HG03432 (cell line): ENCODE data around the gene HPD.
"Not testable (repeated sequence)": the region's sequence is repeated elsewhere in the genome, so short reads cannot be mapped to it uniquely, and the experiment has no call there.

Experiments used
- ATAC-seq: cut with Tn5 transposase; IDR thresholded peaks from one replicate; pipeline ENCODE4 v1.9.1; 2021; ENCODE audit warnings: mild to moderate bottlenecking, moderate library complexity; ENCODE audit not compliant: unreplicated experiment

The HPD gene

DNA sequence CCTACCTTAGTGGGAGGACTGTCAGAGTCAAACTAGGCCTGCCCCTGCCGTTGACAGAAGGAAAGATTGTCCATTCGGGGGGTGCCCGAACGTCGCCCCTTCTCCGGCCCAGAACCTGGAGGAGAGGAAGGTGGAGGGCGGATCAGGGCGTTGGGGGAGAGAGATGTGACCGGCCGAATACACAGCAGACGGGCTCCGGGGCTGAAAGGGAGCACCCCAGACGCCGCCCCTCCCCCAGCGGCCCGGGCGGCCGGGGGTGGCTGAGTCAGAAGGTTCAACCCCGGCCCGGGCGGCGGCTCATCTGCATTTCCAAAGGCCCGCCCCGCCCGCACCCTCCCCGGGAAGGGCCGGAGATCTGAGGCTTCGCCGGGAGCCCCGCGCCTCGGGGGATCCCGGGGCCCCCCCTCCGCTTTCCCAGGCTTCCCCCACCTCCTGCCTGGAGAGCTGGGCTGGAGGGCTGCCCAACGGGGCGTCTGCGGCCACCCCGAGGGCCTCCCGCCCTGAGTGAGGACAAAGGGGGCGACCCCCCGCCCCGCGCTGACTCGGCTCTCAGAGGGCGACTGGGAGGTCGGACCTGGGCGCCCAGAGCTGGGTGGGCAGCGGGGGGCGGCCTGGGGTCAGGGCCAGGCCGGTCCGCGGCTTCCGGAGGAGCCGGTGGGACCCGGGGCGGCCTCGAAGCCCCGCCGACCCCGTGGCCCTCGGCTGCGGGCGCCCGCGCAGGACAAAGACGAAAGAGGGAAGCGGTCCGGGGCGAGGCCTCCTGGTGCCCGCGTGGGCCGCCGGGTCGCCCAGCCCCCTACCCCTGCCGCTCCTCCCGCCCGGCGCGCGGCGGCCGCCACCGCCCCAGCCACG is 58.6 kb downstream of the HPD start:
- ATAC-seq, result peak; percentile 29

DNA sequence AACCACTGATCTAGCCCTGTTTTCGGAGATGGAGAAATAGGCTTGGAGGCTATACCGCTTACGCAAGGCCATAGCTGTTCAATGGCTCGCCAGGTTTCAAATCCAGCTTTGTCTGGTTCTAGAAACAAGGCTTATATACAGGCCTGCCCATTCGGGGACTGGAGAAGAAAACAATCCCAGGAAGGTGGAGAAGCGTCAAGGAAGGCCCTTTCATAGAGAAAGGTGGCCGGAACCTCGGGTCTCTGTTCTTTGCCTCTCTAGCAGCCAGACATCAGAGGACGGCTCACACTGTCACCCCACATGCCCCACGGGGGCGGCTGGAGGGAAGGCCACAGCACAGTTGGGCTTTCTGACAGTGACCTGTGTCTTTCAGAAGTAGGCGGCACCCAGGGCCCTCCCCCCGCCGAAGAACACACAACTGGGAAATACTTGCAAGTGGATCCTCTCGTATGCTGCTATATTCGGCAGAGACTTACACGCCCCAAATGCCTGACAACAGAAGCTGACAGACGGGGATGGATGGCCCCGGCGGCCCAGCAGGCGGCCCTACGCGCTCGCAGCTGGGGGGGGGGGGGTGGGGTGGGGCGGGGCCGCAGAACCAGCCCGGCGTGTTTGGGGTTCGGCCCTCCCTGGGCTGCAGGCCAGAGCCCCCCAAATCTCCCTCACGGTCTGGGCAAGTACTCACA is 59.4 kb downstream of the HPD start:
- ATAC-seq, result no peak

DNA sequence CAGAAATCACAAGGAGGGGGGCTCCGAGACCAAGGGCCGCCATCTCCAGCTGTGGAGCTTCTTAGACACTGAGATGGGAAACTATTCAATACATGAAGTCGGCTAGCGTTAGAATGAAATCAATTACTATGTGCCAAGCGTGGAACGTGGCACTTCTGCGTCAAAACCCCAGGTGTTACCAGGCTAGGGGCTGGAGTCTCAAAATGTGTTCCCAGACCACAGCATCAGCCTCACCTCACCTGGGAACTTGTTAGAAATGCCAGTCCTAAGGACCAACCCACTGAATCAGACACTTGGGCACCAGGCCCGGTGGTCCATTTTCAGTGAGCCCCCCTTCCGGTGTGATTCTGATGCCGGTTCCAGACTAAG is 59.9 kb downstream of the HPD start:
- no peak for ATAC-seq

DNA sequence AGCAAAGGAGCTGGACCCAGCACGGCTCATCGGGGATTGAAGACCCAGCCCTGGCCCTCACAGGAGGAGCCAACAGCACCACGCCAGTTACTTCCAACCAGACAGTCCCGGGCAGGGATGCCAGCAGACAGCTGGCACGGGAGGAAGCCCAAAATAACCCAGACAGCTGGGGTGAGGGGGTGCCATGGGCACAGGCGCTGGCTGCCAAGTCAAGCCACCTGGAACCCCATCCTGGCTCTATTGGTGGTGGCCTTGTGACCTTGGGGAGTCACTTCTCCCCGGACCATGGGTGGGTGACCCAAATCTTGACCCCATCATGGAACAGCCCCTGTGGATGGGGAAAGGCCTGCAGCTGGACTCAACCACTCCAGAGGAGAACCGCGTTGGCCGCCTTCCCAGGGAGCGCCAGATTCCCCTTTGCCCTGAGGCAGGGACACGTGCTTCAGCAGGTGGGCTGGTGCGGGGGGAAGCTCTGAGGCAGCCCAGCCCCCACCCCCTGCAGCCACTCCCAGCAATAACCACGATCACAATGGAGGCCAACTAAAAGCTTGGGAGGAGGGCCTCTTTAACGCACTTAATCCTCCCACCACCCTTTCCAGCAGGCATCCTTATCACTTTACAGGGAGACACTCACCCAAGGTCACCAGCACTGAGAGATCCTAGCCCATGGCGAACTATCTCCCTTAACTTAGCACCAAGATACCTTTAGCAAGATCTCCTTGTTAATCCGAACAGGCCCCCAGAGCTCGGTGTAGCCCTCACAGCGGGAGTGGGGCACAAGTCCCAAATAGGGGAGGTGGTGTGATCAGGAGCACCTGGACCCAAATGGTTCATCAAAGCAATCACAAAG is 60.5 kb downstream of the HPD start:
- no peak for ATAC-seq

DNA sequence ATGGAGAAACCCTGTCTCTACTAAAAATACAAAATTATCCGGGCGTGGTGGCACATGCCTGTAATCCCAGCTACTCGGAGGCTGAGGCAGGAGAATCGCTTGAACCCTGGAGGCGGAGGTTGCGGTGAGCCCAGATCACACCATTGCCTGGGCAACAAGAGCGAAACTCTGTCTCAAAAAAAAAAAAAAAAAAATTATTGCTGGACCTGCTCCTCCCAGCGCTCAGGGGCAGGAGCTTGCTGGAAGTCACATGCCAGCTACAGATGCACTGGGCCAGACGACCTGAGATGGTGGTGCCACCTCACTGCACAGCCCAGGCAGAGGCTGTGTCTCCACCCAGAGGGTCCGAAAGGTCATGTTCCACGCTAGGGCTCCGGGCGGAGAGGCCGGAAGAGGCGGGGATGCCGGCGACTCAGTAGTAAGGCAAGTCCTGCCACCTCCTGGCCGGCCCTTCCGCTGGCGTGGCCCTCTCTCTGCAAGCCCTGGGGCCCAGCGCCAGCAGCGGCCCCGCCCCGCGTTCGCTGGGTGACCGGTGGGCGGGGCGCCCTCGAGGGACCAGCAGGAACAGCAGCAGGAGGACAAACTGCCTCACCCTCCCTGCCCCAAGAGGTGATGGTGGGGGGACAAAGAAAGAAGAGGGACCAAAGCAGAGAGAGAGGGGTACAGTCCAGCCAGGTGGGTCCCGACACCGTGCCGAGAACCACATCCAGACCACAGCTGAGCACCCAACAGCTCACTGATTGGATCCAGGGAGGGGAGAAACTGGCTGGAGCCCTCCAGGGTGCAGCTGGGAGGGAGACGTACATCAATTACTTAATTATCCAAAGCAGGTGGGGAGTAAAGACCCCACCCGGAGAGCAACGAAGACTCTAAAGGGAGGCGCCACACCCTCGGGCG is 61.6 kb downstream of the HPD start:
- ATAC-seq, result no peak

DNA sequence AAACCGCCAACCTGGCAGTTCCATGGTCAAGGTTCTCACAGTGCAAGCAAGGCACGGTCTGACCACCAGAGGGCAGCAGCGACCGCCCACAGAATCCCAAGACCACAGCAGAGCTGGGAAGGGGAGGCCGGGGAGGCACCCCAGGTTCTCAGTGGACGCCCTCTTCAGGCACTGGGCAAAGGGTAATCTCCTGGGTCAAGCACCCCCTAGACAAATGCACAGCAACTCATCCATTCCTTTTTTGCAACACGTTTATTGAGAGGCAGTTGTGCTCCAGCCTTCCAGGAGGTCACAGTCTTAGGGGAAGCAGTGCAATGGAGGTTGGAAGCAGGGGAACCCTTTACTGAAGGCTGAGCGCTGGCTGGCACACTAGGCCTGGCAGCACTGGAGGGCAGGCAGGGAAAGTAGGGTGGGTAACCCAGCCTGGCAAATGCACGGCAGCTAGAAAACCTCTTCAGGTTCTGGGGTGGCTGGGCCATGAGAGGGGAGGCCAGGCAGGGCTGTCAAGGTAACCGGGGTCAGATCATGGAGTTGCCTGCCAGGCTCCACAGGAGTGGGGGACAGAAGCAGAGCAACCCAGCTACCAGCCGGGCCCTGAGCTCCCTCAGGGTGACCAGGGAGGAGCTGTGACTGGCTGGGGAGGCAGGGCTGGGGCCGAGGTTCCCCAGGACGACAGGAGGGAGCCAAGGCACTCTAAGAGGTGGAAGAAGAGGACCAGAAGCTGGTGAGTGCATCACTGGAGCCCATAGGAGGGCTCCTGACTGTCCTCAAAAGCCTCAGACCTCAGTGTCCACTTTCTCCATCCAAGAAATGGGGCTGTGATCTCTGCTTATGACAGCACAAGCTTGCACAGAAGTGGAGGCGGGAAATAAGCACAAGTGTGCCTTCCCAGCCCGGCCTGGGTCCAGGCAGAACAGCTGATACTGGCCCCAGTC is 63.4 kb downstream of the HPD start:
- ATAC-seq, result peak; percentile 12

DNA sequence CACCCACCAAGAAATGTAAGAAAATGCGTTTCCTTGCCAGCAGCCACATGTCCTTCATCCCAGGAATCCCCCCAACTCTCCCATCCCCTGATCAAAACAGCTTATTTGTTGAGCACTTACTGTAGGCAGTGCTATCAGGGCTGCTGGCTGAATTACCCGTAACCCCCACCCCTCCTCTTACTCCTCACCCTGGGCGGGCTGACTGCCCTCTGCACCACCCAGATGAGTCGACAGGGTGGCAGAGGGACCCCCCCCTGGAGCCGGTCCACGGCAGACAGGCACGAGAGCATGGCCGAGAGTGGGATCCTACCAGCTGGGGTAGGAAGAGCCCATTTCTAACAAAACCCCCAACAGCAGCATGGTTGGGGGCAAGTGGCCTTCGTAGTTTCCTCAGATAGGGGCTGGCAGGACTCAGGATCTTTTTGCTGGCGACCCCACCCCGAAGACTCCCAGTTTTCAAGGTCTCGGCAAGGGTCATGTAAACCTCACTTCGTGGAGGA is 64.1 kb downstream of the HPD start:
- peak; percentile 0 for ATAC-seq

DNA sequence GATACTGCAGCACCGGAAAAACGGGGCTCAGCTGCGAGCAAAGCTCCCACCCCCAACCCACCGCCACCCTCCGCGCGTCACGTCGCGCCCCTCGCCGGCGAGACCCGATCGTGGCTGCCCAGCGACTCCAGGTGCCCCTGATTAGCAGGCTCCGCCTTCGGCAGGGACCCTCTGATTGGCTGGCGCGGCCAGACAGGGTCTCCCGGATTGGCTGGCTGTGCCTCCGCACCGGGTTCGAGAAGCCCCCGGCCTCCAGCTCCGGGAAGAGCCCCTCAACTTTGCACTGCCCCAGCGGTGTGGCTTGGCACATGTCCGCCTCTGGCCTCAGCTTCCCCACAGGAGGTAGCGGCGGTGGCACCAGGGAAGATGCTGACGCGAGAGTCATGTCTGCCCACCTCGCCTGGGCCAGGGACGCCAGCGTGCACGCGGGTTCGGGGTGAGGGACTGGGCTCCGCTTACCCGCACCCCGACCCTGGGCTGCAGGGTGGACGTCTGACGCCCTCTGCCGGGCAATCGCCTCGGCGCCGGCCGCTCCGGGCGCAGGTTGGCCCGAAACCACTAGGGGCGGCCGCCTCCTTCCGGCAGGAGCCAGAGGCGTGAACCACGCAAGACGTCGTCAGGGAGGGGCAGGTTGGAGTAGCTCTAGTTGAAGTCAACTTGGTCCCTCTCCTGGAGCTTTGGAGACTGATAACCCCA is 64.7 kb downstream of the HPD start:
- peak; percentile 52 for ATAC-seq

DNA sequence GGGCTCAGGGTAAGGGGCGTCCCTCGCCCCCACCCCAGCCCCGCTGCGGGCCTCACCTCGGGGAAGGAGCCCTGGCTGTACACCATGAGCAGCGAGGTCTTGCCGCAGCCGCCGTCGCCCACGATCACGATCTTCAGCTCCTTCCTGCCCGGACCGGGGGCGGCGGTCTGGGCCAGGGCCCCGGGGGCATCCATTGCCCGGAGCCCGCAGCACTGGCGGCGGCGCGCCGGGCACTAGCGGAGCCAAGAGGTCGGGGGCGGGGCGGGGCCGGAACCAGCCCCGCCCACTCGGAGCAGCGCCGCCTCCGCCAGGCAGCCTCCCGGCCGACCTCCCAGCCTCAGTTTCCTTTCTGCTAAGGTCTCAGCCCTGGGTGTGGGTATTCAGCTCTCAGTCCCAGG is 65.2 kb downstream of the HPD start, which contains the start of gene RHOF:
Gene RHOF, minus strand, starts transcription at position 249 of the 398 bp plus-strand sequence. Its CDS starts 55 bp downstream, at position 194.
- peak; percentile 22 for ATAC-seq

DNA sequence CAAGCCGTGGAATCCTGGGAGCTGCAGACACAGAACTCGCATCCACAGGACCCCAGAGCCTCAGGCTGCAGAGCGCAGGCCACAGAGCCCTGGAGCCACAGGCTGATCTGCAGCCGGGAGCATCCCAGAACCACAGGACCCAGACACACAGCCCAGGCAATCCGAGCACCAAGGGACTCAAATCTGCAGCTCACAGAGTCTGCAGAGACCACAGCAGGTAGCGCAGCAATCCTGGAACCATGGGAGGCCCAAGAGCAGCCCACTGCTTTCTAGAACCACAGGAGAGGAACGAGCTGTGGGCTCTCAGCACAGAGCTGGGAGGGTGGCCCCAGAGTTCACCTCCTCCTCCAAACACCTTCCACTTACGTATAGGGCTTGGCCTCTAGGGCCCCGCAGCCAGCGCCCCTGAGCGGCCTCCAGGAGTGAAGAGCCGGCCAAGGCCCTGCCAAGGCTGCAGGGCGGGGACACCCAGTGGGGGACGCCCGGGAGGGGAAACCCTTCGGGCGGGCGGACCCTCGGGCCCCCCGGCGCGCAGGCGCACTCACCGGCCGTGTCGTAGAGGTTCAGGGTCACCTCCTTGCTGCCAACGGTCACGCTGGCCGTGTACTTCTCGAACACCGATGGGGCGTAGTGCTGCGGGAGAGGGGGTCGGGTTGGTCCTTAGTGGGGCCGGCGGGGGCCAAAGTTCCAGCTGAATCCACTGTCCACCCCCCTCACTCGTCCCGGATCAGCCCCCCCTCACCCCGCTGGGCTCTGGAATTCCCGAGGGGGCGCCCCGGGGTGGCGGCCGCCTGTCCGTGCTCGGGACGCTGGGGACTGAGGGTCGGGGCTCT is 65.8 kb downstream of the HPD start:
- no peak for ATAC-seq

DNA sequence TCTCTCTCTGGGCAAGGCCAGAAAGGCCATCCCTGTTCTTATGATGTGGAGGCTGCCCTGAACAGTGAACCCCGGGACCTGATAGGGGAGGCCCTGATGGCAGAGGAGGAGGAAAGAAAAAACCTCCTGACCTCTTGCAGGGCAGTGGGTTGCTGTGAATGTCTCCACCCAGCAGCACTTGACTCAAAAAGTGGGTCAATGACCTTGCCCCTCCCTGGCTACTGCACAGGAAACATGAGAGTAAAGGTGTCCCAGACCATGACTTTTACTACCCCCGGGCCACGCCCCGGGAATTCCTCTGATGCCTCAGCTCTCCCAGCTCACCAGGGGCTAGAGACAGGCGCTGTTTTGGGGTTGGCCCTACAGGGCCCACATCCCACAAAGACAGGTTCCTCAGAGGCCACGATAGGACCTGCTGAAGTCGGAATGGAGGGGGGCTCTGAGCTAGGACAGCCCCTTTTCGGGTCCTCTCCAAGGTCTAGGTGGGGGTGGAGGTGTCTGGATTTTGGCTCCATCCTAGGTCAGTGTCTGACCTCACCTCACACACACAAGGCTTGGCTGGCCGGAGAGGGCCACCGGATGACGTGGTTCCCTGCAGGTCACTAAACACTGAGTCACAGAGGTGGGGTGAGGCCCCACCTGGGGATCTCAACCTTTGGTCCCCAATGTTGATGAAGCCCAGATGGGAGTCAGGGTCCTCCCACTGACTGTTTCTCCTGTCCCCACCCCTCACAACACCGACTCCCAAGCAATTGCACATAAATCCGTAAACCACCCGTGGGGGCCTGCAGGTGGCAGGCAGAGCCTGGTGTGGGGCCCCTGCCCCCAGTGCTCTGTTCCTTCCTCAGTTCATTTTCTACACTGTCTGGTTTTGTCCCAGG is 66.7 kb downstream of the HPD start:
- ATAC-seq, result no peak

DNA sequence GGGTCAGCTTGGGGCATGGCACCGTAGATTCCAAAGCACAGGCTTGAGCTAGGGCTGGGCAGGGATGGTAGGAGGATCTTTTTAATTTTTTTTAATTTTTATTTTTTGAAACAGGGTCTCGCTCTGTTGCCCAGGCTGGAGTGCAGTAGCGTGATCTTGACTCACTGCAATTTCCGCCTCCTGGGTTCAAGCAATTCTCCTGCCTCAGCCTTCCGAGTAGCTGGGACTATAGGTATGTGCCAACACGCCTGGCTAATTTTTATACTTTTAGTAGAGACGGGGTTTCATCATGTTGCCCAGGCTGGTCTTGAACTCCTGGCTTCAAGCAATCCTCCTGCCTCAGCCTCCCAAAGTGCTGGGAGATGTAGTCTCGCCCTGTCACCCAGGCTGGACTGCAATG is 67.9 kb downstream of the HPD start:
- ATAC-seq, result not testable (repeated sequence)

DNA sequence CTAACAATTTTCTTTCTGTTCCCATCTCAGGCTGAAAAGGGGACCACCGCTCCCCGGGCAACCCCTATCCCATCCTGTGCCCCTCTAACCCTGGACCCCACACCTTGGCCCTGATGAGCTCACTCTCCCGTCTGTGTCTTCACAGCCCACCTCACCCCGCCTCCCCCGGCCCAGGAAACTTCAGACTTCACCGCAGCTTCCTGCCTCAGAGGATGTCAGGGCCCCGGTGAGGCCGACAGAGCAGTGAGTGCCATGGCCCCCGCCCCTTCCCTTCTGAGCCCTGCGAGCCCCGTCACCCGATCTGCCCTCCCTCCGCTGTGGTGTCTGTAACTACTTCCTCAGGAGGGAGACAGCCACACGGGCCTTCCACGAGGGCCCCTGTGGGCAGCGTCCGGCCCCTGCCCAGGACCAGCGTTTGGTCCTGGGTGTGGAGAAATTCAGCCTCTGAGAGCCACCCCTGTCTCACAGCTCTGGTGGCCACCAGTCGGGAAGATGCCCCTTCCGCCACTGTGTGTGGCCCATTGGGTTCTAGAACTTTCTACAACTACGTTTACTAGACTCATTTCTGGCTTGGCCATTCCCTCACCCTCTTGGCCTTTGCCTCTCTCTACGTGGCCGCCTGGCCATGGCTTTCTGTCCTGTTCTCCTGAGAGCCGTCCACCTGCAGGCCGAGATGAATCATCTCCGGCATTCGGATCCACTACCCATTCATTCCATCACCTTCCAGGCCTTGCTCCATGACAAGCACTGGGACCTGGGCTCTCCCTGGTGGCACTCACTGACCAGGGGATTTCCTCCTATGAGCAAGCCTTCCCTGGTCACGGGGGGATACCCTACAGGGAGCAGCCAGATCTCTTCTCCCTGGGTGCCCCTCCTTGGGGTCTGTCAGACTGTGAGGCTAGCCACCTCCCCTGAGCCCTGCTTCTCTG is 68.6 kb downstream of the HPD start:
- peak; percentile 50 for ATAC-seq
